ENCODE measurements around the gene FBXL7.

Gene FBXL7

DNA sequence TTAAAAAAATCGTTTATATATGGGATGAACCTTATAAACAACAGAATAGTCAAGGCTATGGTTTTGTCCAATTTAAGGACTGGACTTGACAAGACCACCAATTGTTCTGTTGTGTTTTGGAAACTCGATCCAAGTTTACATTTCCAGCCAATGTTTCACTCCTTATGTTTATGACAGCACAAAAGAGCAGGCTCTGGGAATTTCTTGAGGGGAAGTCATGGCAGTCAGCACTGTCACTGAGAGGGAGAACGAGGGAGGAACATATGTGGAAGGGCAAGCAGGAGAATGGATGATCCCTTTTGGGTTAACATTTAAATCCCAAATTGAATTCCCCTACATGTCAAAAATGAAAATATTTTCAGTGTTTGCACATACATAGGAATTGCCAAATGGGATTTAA is 387.1 kb downstream of the FBXL7 start:
- no peak overlapping the region for H3K27ac ChIP-seq
- TF ChIP-seq CTCF (conservative IDR thresholded peaks at IDR 0.05), result no peak
- no peak for TF ChIP-seq ZFX (IDR thresholded peaks at IDR 0.05)

- no peak overlapping the region for H3K27ac ChIP-seq
- TF ChIP-seq ZFX (IDR thresholded peaks at IDR 0.05) (no peak), CTCF (conservative IDR thresholded peaks at IDR 0.05) (no peak)
These were observed 389.0 kb downstream of the FBXL7 start for GRCh38 chr5:15889001-15889400.

DNA sequence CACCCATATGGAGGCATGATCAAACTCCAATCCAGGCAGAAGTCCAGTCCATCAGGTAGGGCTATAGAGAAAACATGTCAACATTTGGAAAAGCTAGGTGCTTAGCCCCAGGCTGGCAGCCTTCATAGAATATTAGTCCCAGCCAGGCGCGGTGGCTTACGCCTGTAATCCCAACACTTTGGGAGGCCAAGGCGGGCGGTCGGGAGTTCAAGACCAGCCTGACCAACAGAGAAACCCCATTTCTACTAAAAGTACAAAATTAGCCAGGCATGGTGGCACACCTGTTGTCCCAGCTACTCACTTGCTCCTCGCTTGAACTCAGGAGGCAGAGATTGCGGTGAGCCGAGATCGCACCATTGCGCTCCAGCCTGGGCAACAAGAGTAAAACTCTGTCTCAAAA is 393.9 kb downstream of the FBXL7 start:
- no peak for TF ChIP-seq ZFX (IDR thresholded peaks at IDR 0.05)
- TF ChIP-seq CTCF (conservative IDR thresholded peaks at IDR 0.05), result no peak
- no peak overlapping the region for H3K27ac ChIP-seq

GRCh38 chr5:15897656-15898055 is 397.7 kb downstream of the FBXL7 start:
- TF ChIP-seq ZFX (IDR thresholded peaks at IDR 0.05), result no peak
- TF ChIP-seq CTCF (conservative IDR thresholded peaks at IDR 0.05), result no peak
- H3K27ac ChIP-seq, result no peak overlapping the region

DNA sequence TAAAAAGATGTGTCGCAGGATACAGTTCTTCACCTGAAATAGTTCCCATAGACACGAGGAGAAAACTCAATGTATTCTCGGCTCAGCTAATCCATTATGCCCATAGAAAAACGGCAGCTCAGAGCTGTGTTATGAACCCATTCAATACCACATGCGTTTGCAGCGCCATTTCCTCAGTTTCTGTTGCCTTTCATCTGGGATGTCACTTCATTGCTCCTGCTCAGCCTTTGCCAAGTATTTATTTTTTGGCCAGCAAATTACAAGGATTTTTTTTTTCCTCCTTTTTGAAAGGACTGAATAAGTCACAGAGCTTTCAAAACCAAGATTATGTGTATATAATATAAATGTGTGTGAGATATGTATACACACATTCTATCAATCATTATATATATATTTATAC is 398.7 kb downstream of the FBXL7 start:
- no peak overlapping the region for H3K27ac ChIP-seq
- TF ChIP-seq CTCF (conservative IDR thresholded peaks at IDR 0.05) (no peak), ZFX (IDR thresholded peaks at IDR 0.05) (no peak)

DNA sequence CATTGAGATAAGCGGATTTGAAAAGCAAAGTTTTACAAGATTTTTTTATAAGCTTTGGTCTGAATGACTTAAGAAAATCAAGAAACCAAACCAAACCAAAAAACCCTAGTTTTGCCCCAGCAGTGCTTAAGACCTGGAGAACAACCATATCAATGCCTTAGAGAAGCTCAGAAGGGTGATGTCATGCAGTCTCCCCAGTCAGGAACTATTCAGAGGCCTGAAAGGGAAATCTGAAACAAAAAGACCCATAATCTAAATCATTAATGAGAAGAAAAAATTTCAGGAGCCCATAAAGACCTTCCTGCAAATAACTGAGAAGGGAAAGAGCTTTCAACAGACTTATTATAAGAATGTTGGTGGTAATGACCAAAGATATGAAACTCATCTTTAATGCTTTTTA is 399.5 kb downstream of the FBXL7 start:
- H3K27ac ChIP-seq, result no peak overlapping the region
- TF ChIP-seq ZFX (IDR thresholded peaks at IDR 0.05), result no peak
- no peak for TF ChIP-seq CTCF (conservative IDR thresholded peaks at IDR 0.05)

DNA sequence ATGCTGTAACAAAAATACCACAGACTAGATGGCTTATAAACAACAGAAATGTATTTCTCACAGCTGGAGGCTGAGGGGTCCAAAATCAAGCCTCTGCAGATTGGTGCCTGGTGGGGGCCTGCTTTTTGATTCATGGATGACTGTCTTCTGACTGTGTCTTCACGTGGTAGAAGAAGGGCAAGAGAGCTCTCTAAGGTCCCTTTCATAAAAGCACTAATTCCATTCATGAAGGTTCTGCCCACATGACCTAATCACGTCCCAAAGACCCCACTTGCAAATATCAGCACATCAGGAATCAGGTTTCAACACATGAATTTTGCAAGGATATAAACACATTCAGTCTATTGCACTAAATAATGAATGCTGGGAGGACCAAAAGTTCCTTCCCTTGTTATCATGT is 401.2 kb downstream of the FBXL7 start:
- TF ChIP-seq ZFX (IDR thresholded peaks at IDR 0.05) (no peak), CTCF (conservative IDR thresholded peaks at IDR 0.05) (no peak)
- no peak overlapping the region for H3K27ac ChIP-seq

Measured in C4-2B (cell line).